Right atrium auricular region (tissue), 2 donors: Measurements from ENCODE around the gene YARS1. TPM values are rescaled to one million over a fixed set of nuclear protein-coding genes. Genes with fewer than 3 reads are reported as not detected.

ENCODE experiments used
- DNase-seq: peaks from one replicate; pipeline ENCODE4 v3.0.0-alpha.2; 2019; ENCODE audit warnings: low spot score
- H3K27ac ChIP-seq, 2 donors: fragments of 200-600 bp; sonication (generic); 1 replicate in 1 of 2; 2 replicates in 1 of 2; pipeline ENCODE4 v1.5.1; 2016 to 2019
- H3K27me3 ChIP-seq, 2 donors: fragments of 200-600 bp; sonication (generic); one replicate each; pipeline versions ENCODE4 v1.5.1 to v1.6.0; 2017 to 2019
- H3K36me3 ChIP-seq: fragments of 200-600 bp; sonication (generic); one replicate; pipeline ENCODE4 v1.5.1; 2016
- H3K4me1 ChIP-seq, 2 donors: fragments of 200-600 bp; sonication (generic); one replicate each; pipeline versions ENCODE4 v1.5.1 to v1.6.0; 2017 to 2019
- H3K4me3 ChIP-seq, 2 donors: fragments of 200-600 bp; sonication (generic); 1 replicate in 1 of 2; 2 replicates in 1 of 2; pipeline ENCODE4 v1.5.1; 2017 to 2019; ENCODE audit warnings: mild to moderate bottlenecking in 1 of 2, moderate library complexity in 1 of 2
- H3K9me3 ChIP-seq, 2 donors: fragments of 200-600 bp; sonication (generic); one replicate each; pipeline ENCODE4 v1.5.1; 2019
- total RNA-seq, 2 donors: library from RNA; depleted of rRNA; stranded (reverse); fragments of >200 nt; gene quantifications; one replicate each; pipeline ENCODE4 v1.1.0, GENCODE V29; 2016
- TF ChIP-seq, protein P1 (sequence below), 2 donors: fragments of 200-600 bp; sonication (generic); IDR thresholded peaks; one replicate each; pipeline ENCODE4 v1.5.1; 2019; ENCODE audit warnings: antibody characterized with exemption in 2 of 2

Gene YARS1
- total RNA-seq, 2 donors from 2014 or later: 23.3 to 33.1 TPM

DNA sequence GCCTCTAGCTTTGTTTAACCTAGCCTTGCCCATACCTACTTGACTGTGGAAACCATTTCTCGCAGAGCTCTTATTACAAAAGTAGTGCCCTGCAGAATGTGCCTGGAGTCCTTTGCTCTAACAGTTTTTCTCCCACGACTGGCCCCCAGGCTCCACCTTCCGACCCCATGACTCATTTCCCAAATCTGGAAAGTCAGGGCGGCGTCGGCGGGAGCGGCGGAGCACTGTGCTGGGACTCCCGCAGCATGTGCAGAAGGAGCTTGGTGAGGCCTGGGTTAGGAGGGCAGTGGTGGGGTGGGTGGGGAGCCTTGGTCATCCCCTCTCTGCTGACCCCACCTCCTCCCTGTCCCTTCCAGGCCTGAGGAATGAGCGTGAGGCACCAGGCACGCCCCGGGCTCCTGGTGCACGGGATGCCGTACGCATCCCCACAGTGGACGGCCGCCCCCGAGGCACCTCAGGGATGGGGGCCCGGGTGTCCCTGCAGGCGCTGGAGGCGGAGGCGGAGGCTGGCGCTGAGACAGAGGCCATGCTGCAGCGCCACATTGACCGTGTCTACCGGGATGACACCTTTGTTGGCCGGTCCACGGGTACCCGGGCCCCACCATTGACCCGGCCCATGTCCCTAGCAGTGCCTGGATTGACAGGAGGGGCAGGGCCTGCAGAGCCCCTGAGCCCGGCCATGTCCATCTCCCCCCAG is 47.5 kb downstream of the YARS1 start:
- TF ChIP-seq, protein P1, sequence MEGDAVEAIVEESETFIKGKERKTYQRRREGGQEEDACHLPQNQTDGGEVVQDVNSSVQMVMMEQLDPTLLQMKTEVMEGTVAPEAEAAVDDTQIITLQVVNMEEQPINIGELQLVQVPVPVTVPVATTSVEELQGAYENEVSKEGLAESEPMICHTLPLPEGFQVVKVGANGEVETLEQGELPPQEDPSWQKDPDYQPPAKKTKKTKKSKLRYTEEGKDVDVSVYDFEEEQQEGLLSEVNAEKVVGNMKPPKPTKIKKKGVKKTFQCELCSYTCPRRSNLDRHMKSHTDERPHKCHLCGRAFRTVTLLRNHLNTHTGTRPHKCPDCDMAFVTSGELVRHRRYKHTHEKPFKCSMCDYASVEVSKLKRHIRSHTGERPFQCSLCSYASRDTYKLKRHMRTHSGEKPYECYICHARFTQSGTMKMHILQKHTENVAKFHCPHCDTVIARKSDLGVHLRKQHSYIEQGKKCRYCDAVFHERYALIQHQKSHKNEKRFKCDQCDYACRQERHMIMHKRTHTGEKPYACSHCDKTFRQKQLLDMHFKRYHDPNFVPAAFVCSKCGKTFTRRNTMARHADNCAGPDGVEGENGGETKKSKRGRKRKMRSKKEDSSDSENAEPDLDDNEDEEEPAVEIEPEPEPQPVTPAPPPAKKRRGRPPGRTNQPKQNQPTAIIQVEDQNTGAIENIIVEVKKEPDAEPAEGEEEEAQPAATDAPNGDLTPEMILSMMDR (IDR thresholded peaks at IDR 0.05): no peak
- no peaks in the 10 kb centered on the region for H3K36me3 ChIP-seq
- no peaks in the 10 kb centered on the region for H3K27me3 ChIP-seq
- no peak overlapping the region for H3K4me3 ChIP-seq
- H3K4me1 ChIP-seq: peaks cover 0 to 26% of the 10 kb centered on the region in 2 donors
- no peaks in the 10 kb centered on the region for H3K9me3 ChIP-seq
- H3K27ac ChIP-seq: no peak overlapping the region
- no peak for DNase-seq

DNA sequence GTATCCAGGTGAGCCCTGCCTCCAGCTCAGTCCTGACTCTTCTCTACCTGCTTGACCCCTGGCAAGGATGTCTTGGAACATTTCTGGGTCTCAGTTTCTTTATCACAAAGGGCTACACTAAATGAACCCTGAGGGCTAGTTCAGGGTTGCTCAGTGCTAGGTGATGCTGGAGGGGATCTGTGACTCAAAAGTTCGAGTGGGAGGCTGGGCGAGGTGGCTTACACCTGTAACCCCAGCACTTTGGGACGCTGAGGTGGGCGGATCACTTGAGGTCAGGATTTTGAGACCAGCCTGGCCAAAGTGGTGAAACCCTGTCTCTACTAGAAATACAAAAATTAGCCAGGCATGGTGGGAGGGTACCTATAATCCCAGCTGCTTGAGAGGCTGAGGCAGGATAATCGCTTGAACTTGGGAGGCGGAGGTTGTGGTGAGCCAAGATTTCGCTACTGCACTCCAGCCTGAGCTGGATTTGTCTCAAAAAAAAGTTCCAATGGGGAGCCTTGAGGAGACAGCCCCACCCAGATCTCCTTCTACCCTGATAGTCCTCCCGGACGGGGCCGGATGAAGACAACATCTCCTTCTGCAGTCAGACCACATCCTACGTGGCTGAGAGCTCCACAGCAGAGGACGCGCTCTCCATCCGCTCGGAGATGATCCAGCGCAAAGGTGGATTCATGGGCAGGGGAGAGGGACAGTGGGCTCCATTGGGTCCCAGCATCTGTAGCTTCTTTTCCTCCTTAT is 48.9 kb downstream of the YARS1 start:
- Histone ChIP-seq H3K9me3 (no peaks in the 10 kb centered on the region), H3K36me3 (no peaks in the 10 kb centered on the region), H3K27ac (no peak overlapping the region), H3K27me3 (no peaks in the 10 kb centered on the region), H3K4me3 (no peak overlapping the region), H3K4me1 (peaks cover 0 to 26% of the 10 kb centered on the region in 2 donors)
- TF ChIP-seq, protein P1 (IDR thresholded peaks at IDR 0.05): no peak
- DNase-seq: no peak

DNA sequence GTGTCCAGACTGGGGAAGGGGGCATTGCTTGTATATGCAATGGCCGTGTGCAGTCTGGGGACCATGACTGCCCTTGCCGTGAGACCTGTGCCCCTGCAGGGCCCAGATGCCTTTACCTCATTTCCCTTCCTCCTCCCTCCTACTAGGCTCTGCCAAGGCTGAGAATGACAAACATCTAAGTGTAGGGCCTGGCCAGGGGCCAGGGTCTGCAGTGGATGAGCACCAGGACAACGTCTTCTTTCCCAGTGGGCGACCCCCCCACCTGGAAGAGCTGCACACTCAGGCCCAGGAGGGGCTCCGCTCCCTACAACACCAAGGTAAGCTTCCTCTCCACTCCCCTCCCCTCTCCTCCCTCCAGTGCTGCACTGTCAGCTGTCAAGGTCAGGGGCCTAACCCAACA is 49.5 kb downstream of the YARS1 start:
- TF ChIP-seq, protein P1 (IDR thresholded peaks at IDR 0.05): no peak
- Histone ChIP-seq H3K9me3 (no peaks in the 10 kb centered on the region), H3K27ac (no peak overlapping the region), H3K4me3 (no peak overlapping the region), H3K27me3 (no peaks in the 10 kb centered on the region), H3K36me3 (no peaks in the 10 kb centered on the region), H3K4me1 (peaks cover 0 to 23% of the 10 kb centered on the region in 2 donors)
- no peak for DNase-seq

DNA sequence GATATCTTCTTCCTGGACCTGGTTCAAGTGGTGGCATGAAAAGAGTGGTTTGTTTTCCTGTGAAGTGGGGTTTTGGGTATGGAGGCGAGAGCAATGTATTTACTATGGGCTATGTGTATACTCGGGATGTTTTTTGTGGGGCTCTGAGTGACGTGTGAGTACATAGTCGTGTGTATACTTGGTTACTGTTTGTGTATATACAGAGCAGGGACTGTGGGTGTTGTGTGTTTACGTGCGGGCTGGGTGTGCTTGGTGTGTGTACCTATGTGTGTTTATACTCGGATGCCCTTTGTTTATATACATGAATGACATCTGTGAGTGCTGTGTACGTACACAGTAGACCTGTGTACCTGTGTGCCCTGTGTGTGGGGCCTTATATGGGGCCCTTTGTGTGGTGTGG is 50.0 kb downstream of the YARS1 start:
- no peak overlapping the region for H3K4me3 ChIP-seq
- no peaks in the 10 kb centered on the region for H3K27me3 ChIP-seq
- DNase-seq: no peak
- H3K36me3 ChIP-seq: no peaks in the 10 kb centered on the region
- H3K4me1 ChIP-seq: peaks cover 0 to 20% of the 10 kb centered on the region in 2 donors
- no peaks in the 10 kb centered on the region for H3K9me3 ChIP-seq
- no peak overlapping the region for H3K27ac ChIP-seq
- TF ChIP-seq, protein P1 (IDR thresholded peaks at IDR 0.05): no peak

DNA sequence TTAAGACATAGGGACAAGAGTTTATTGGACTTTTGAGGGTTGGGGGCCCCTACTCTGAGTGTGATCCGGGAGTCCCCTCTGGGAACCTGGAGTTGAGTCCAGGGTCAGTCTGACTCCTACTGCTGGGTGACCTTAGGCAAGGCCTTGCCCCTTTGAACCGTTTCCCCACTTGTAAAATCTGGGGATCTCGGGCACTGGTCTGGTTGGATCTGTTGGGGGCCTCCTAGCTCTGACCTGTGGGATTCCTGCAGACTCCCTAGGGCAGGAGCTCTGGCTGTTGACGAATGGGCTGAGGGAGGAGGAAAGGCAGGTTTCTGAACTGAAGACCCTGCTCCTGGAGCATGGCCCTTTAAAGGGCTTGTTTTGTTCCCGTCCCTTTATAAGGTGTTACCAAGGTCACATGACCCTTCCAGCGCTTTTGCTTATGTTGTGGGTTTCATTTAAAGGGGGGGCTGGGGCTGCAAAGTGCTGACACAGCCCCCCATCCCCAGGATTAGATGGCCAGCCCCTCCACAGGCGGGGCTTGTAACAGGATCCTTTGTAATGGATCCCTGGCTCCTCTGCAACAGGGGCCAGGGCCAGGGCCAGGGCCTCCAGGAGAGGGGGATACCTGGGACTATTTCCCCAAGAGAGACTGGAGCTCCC is 50.7 kb downstream of the YARS1 start:
- Histone ChIP-seq H3K36me3 (no peaks in the 10 kb centered on the region), H3K4me1 (peaks cover 0 to 27% of the 10 kb centered on the region in 2 donors), H3K27ac (no peak overlapping the region), H3K4me3 (no peak overlapping the region), H3K27me3 (no peaks in the 10 kb centered on the region), H3K9me3 (no peaks in the 10 kb centered on the region)
- no peak for DNase-seq
- TF ChIP-seq, protein P1 (IDR thresholded peaks at IDR 0.05): no peak
